GM23338 (cell line): ENCODE results near the gene APOL3.

Source experiments
- CREB1 ChIP-seq: fragments of 250-450 bp; sonication (Bioruptor Pico); IDR thresholded peaks from 2 replicates; pipeline ENCODE4 v1.5.0; 2020; ENCODE audit warnings: low read depth, mild to moderate bottlenecking, moderate library complexity
- CTCF ChIP-seq, 2 experiments: fragments of 200-600 bp in 1 of 2; sonication (generic) in 1 of 2; conservative IDR thresholded peaks; 2 replicates each; pipeline versions ENCODE4 v1.5.1 to v1.6.1; 2016 to 2017; ENCODE audit warnings: antibody characterized with exemption in 2 of 2, low read depth in 2 of 2, mild to moderate bottlenecking in 2 of 2, moderate library complexity in 1 of 2
- POLR2AphosphoS5 ChIP-seq: IDR thresholded peaks from 2 replicates; pipeline ENCODE4 v1.6.1; 2016; ENCODE audit warnings: antibody characterized with exemption, low read depth
- ZNF114 ChIP-seq: fragments of 250-450 bp; sonication (Bioruptor Pico); IDR thresholded peaks from 2 replicates; pipeline ENCODE4 v1.5.0; 2020; ENCODE audit warnings: mild to moderate bottlenecking, moderate library complexity

DNA sequence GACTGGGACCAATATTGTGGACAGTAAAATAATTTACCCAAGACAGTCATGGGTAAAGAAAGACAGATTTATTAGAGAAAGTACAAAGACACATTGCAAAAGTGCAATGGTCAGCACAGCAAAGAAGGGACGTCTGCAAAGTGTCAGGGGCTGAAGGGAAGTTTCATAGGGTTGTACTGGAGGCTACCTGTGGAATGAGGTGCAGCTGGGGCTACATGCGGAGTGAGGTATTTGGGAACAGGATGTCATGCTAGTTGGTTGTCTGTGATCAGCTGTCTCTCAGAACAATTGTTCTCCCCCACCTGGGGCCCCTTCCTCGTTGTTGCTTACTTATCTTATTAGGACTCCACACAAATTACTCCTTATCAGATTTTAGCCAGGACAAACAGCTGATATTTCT, 11.4 kb upstream of the APOL3 start:
- TF ChIP-seq CTCF (conservative IDR thresholded peaks at IDR 0.05; ENCODE audit: low read depth in 2 of 2) (no peak), POLR2AphosphoS5 (no peak), ZNF114 (CRISPR knock-in tag) (no peak), CREB1 (CRISPR knock-in tag) (no peak)
